K562 (cell line): Measurements from ENCODE around the gene KATNB1. TPM values are rescaled to one million over a fixed set of nuclear protein-coding genes. Genes with fewer than 3 reads are reported as not detected.

Source experiments
- CHCHD3 ChIP-seq: fragments of 250-450 bp; sonication (Bioruptor Pico); IDR thresholded peaks from 2 replicates; pipeline ENCODE4 v2.1.2; 2022; ENCODE audit warnings: mild to moderate bottlenecking
- CTBP1 ChIP-seq: fragments of 450-650 bp; IDR thresholded peaks from 2 replicates; pipeline ENCODE4 v1.6.1; 2016; ENCODE audit warnings: borderline replicate concordance
- EP400 ChIP-seq: fragments of 450-650 bp; IDR thresholded peaks from 2 replicates; pipeline ENCODE4 v1.6.1; 2017; ENCODE audit warnings: antibody characterized with exemption, mild to moderate bottlenecking, moderate library complexity
- FOXJ3 ChIP-seq: sonication (generic); formaldehyde crosslinking; IDR thresholded peaks from 2 replicates; pipeline ENCODE4 v1.4.0; 2020; ENCODE audit warnings: mild to moderate bottlenecking, missing genetic modification reagents
- FOXP1 ChIP-seq: sonication (generic); formaldehyde crosslinking; IDR thresholded peaks from 2 replicates; pipeline ENCODE4 v1.8.0; 2022; ENCODE audit warnings: mild to moderate bottlenecking, missing genetic modification reagents
- GABPA ChIP-seq: fragments of 200-800 bp; sonication (Bioruptor generic); conservative IDR thresholded peaks from 2 replicates; pipeline ENCODE4 v1.6.1; 2016; ENCODE audit warnings: low read depth, missing genetic modification characterization, missing compliant biosample characterization
- KLF10 ChIP-seq: fragments of 250-450 bp; sonication (Bioruptor Pico); IDR thresholded peaks from 2 replicates; pipeline ENCODE4 v1.6.1; 2021; ENCODE audit warnings: matching md5 sums
- MEF2A ChIP-seq: IDR thresholded peaks from 2 replicates; pipeline ENCODE4 v1.6.1; 2011; ENCODE audit warnings: low read depth, mild to moderate bottlenecking, low read length, moderate library complexity; ENCODE audit not compliant: control insufficient read depth
- RB1 ChIP-seq: fragments of 450-650 bp; IDR thresholded peaks from 2 replicates; pipeline ENCODE4 v1.6.1; 2017; ENCODE audit warnings: low read depth, mild to moderate bottlenecking
- TFAP4 ChIP-seq: sonication (generic); formaldehyde crosslinking; IDR thresholded peaks from 2 replicates; pipeline ENCODE4 v1.8.0; 2022; ENCODE audit warnings: missing genetic modification reagents, mild to moderate bottlenecking, moderate library complexity, borderline replicate concordance
- ZFX ChIP-seq: sonication (generic); formaldehyde crosslinking; IDR thresholded peaks from 2 replicates; pipeline ENCODE4 v1.8.0; 2022; ENCODE audit warnings: mild to moderate bottlenecking, missing genetic modification reagents, moderate library complexity
- ZHX1 ChIP-seq: fragments of 150-350 bp; conservative IDR thresholded peaks from 2 replicates; pipeline ENCODE4 v1.6.1; 2014; ENCODE audit warnings: low read length
- ZMIZ1 ChIP-seq, 2 experiments: fragments of 150-350 bp in 1 of 2; IDR thresholded peaks; 2 replicates each; pipeline ENCODE4 v1.6.1; 2012 to 2016; ENCODE audit warnings: low read depth in 2 of 2, low read length in 2 of 2, mild to moderate bottlenecking in 1 of 2, moderate library complexity in 1 of 2
- ZNF134 ChIP-seq: fragments of 250-450 bp; sonication (Bioruptor Pico); conservative IDR thresholded peaks from 2 replicates; pipeline ENCODE4 v1.4.0; 2020
- ZNF449 ChIP-seq: fragments of 250-450 bp; sonication (Bioruptor Pico); IDR thresholded peaks from 2 replicates; pipeline ENCODE4 v1.8.0; 2022; ENCODE audit warnings: moderate library complexity, mild to moderate bottlenecking, inconsistent platforms
- ZNF668 ChIP-seq: fragments of 250-450 bp; sonication (Bioruptor Pico); IDR thresholded peaks from 2 replicates; pipeline ENCODE4 v1.8.0; 2022; ENCODE audit warnings: mild to moderate bottlenecking, inconsistent platforms
- ZNF695 ChIP-seq: fragments of 450-650 bp; formaldehyde crosslinking; IDR thresholded peaks from 2 replicates; pipeline ENCODE4 v1.4.0; 2020; ENCODE audit warnings: mild to moderate bottlenecking, moderate library complexity
- polyA plus RNA-seq, 8 experiments: library from polyadenylated mRNA; depleted of rRNA in 4 of 8; stranded (reverse) in 5 of 8; unstranded in 3 of 8; fragments of >200 nt; fragmentation: Nextera tagmentation in 2 of 8; fragmentation: Illumina TruSeq in 1 of 8; extraction: Ambion mirVana in 2 of 8; extraction: Trizol in 1 of 8; gene quantifications; 2 replicates each; pipeline versions ENCODE4 v1.2.1 to v1.2.3, GENCODE V29; 2011 to 2014; ENCODE audit warnings: inconsistent platforms in 1 of 8, missing spikeins in 1 of 8
- total RNA-seq, 7 experiments: library from RNA; depleted of rRNA in 6 of 7; stranded (reverse); fragments of >200 nt in 6 of 7; fragmentation: Illumina TruSeq in 2 of 7; extraction: Trizol in 2 of 7; gene quantifications; 2 replicates each; pipeline versions ENCODE4 v1.2.1 to v1.2.3, GENCODE V29; 2011 to 2021; ENCODE audit warnings: low replicate concordance in 1 of 7

KATNB1 gene
- total and polyA plus RNA-seq, 9 of the 15 experiments (the other 6 are each of a cell fraction or from before 2014, with no cell fraction given), result 1.2 to 52.6 (median 21.9) TPM

GRCh38 chr16:57735755-57736418 is at the start of gene KATNB1 (continued):
- no peak for TF ChIP-seq ZHX1
- TF ChIP-seq MEF2A, result no peak
- no peak for TF ChIP-seq CTBP1
- TF ChIP-seq EP400, result no peak
- TF ChIP-seq KLF10, result no peak
- no peak for TF ChIP-seq ZNF449 (CRISPR knock-in tag)
- no peak for TF ChIP-seq ZMIZ1 (IDR thresholded peaks at IDR 0.05; ENCODE audit: low read depth in 2 of 2, low read length in 2 of 2)
- TF ChIP-seq FOXJ3 (CRISPR knock-in tag), result no peak
- TF ChIP-seq RB1, result 0 out of 2 replicates have a peak, but pooled peaks have one; percentile 54
- no peak for TF ChIP-seq CHCHD3 (CRISPR knock-in tag)
- no peak for TF ChIP-seq GABPA (tag)
- no peak for TF ChIP-seq ZFX
- TF ChIP-seq ZNF134 (CRISPR knock-in tag), result no peak
- no peak for TF ChIP-seq FOXP1
- TF ChIP-seq ZNF695 (CRISPR knock-in tag), result no peak
- TF ChIP-seq TFAP4 (CRISPR knock-in tag), result peak; percentile 2; the same call in 1 of the 2 replicates
- TF ChIP-seq ZNF668 (CRISPR knock-in tag), result no peak
